H9 (cell line): Measurements from ENCODE around the gene KRT86. TPM values are rescaled to one million over a fixed set of nuclear protein-coding genes. Genes with fewer than 3 reads are reported as not detected.

Experiments used
- DNase-seq: peaks from one replicate; pipeline ENCODE4 v3.0.0-alpha.2; 2017
- H2AFZ ChIP-seq: one replicate; pipeline ENCODE4 v1.6.1; 2013; ENCODE audit warnings: mild to moderate bottlenecking, low read length, control low read depth, moderate library complexity
- H2AK5ac ChIP-seq: 2 replicates; pipeline ENCODE4 v1.6.1; 2013; ENCODE audit warnings: low read length, control low read depth, mixed read lengths; ENCODE audit not compliant: insufficient read length
- H2BK120ac ChIP-seq: one replicate; pipeline ENCODE4 v1.6.1; 2013; ENCODE audit warnings: low read depth, mild to moderate bottlenecking, low read length, control low read depth, inconsistent platforms; ENCODE audit not compliant: poor library complexity, severe bottlenecking
- H2BK12ac ChIP-seq: 2 replicates; pipeline ENCODE4 v1.6.1; 2013; ENCODE audit warnings: low read length, control low read depth, mixed read lengths, low read depth; ENCODE audit not compliant: insufficient read length
- H2BK15ac ChIP-seq: 2 replicates; pipeline ENCODE4 v1.6.1; 2013; ENCODE audit warnings: low read depth, low read length, control low read depth
- H2BK20ac ChIP-seq: one replicate; pipeline ENCODE4 v1.6.1; 2013; ENCODE audit warnings: low read depth, mild to moderate bottlenecking, low read length, control low read depth, inconsistent platforms; ENCODE audit not compliant: poor library complexity, severe bottlenecking
- H2BK5ac ChIP-seq: 2 replicates; pipeline ENCODE4 v1.6.1; 2013; ENCODE audit warnings: low read length, control low read depth, mixed read lengths; ENCODE audit not compliant: insufficient read length
- H3K14ac ChIP-seq: 2 replicates; pipeline ENCODE4 v1.6.1; 2013; ENCODE audit warnings: low read length, control low read depth; ENCODE audit not compliant: insufficient read depth
- H3K18ac ChIP-seq: 2 replicates; pipeline ENCODE4 v1.6.1; 2013; ENCODE audit warnings: low read depth, mild to moderate bottlenecking, mixed read lengths, low read length, control low read depth; ENCODE audit not compliant: insufficient read length
- H3K23ac ChIP-seq: 2 replicates; pipeline ENCODE4 v1.6.1; 2013; ENCODE audit warnings: low read length, control low read depth, mixed read lengths, low read depth; ENCODE audit not compliant: insufficient read length
- H3K23me2 ChIP-seq: 2 replicates; pipeline ENCODE4 v1.6.1; 2013; ENCODE audit warnings: low read depth, mild to moderate bottlenecking, mixed read lengths, low read length, control low read depth; ENCODE audit not compliant: insufficient read length, poor library complexity, severe bottlenecking
- H3K27ac ChIP-seq: 2 replicates; pipeline ENCODE4 v1.5.1; 2013; ENCODE audit warnings: low read length, control low read depth, mixed read lengths, low read depth; ENCODE audit not compliant: insufficient read length
- H3K27me3 ChIP-seq: 2 replicates; pipeline ENCODE4 v1.6.1; 2013; ENCODE audit warnings: low read length, control low read depth, inconsistent platforms; ENCODE audit not compliant: insufficient read depth
- H3K4ac ChIP-seq: 2 replicates; pipeline ENCODE4 v1.6.1; 2013; ENCODE audit warnings: low read depth, mild to moderate bottlenecking, control low read depth, inconsistent platforms, low read length, moderate library complexity
- H3K4me1 ChIP-seq: 2 replicates; pipeline ENCODE4 v1.6.1; 2013; ENCODE audit warnings: low read length, control low read depth, inconsistent platforms; ENCODE audit not compliant: insufficient read depth
- H3K4me2 ChIP-seq: 2 replicates; pipeline ENCODE4 v1.6.1; 2013; ENCODE audit warnings: low read length, control low read depth, mixed read lengths; ENCODE audit not compliant: insufficient read length, insufficient read depth
- H3K56ac ChIP-seq: 2 replicates; pipeline ENCODE4 v1.6.1; 2013; ENCODE audit warnings: low read depth, mild to moderate bottlenecking, mixed read lengths, low read length, control low read depth; ENCODE audit not compliant: insufficient read length
- H3K79me1 ChIP-seq: 2 replicates; pipeline ENCODE4 v1.6.1; 2013; ENCODE audit warnings: low read depth, mild to moderate bottlenecking, moderate library complexity, low read length, control low read depth, inconsistent platforms; ENCODE audit not compliant: insufficient read depth, poor library complexity, severe bottlenecking
- H3K79me2 ChIP-seq: 2 replicates; pipeline ENCODE4 v1.6.1; 2013; ENCODE audit warnings: low read length, control low read depth, inconsistent platforms; ENCODE audit not compliant: insufficient read depth
- H3K9ac ChIP-seq: 2 replicates; pipeline ENCODE4 v1.6.1; 2013; ENCODE audit warnings: low read length, control low read depth, mixed read lengths; ENCODE audit not compliant: insufficient read length; ENCODE audit errors: extremely low read depth
- H3K9me3 ChIP-seq: one replicate; pipeline ENCODE4 v1.6.1; 2013; ENCODE audit warnings: low read depth, low read length, inconsistent platforms; ENCODE audit not compliant: control insufficient read depth
- H3T11ph ChIP-seq: one replicate; pipeline ENCODE4 v1.6.1; 2013; ENCODE audit warnings: mild to moderate bottlenecking, low read length, control low read depth, inconsistent platforms
- H4K20me1 ChIP-seq: one replicate; pipeline ENCODE4 v1.6.1; 2013; ENCODE audit not compliant: control insufficient read depth, insufficient read length, insufficient read depth
- H4K5ac ChIP-seq: 2 replicates; pipeline ENCODE4 v1.6.1; 2013; ENCODE audit warnings: low read depth, mild to moderate bottlenecking, mixed read lengths, low read length, control low read depth; ENCODE audit not compliant: insufficient read length
- H4K8ac ChIP-seq: replicated peaks from 2 replicates; pipeline ENCODE4 v1.6.1; 2013; ENCODE audit warnings: low read length, control low read depth, mixed read lengths, low read depth; ENCODE audit not compliant: insufficient read length
- H4K91ac ChIP-seq: 2 replicates; pipeline ENCODE4 v1.6.1; 2013; ENCODE audit warnings: low read depth, mild to moderate bottlenecking, moderate library complexity, mixed read lengths, low read length, control low read depth; ENCODE audit not compliant: insufficient read length
- H3K27ac Mint-ChIP-seq, 3 experiments: 2 replicates in 2 of 3; 3 replicates in 1 of 3; pipeline ENCODE4 v1.8.0; 2020 to 2021; ENCODE audit warnings: mixed read lengths in 3 of 3, mild to moderate bottlenecking in 1 of 3, moderate library complexity in 1 of 3
- H3K27me3 Mint-ChIP-seq: 2 replicates; pipeline ENCODE4 v1.8.0; 2021; ENCODE audit warnings: low read depth, mild to moderate bottlenecking, moderate library complexity, mixed read lengths
- H3K36me3 Mint-ChIP-seq, 3 experiments: 2 replicates in 2 of 3; 3 replicates in 1 of 3; pipeline ENCODE4 v1.8.0; 2020 to 2021; ENCODE audit warnings: low read depth in 3 of 3, mixed read lengths in 3 of 3; ENCODE audit not compliant: insufficient read depth in 1 of 3
- H3K4me1 Mint-ChIP-seq, 2 experiments: 2 replicates each; pipeline ENCODE4 v1.8.0; 2020; ENCODE audit warnings: mixed read lengths in 2 of 2
- H3K4me3 Mint-ChIP-seq, 2 experiments: 2 replicates in 1 of 2; 3 replicates in 1 of 2; pipeline ENCODE4 v1.8.0; 2020 to 2021; ENCODE audit warnings: mild to moderate bottlenecking in 2 of 2, mixed read lengths in 2 of 2, moderate library complexity in 1 of 2
- H3K9me3 Mint-ChIP-seq, 2 experiments: 2 replicates in 1 of 2; 3 replicates in 1 of 2; pipeline ENCODE4 v1.8.0; 2020; ENCODE audit warnings: mild to moderate bottlenecking in 2 of 2, mixed read lengths in 2 of 2, moderate library complexity in 1 of 2
- WGBS: extraction: QIAGEN DNeasy Blood & Tissue Kit; methylation state at CpG from one replicate; pipeline ENCODE4 v1.1.7; 2013; ENCODE audit warnings: missing lambda C conversion rate, low lambda C conversion rate, mixed read lengths; ENCODE audit not compliant: insufficient read length; ENCODE audit errors: extremely low coverage; 5-methylcytosine and 5-hydroxymethylcytosine counted together
- total RNA-seq: library from RNA; stranded (reverse); gene quantifications from 2 replicates; pipeline ENCODE4 v1.2.1, GENCODE V29; 2021
- TF ChIP-seq, protein P1 (sequence below): fragments of 200-600 bp; sonication (generic); conservative IDR thresholded peaks from 3 replicates; pipeline ENCODE4 v1.8.0; 2021; ENCODE audit warnings: antibody characterized with exemption, mild to moderate bottlenecking

The KRT86 gene
- total RNA-seq, 1 experiment from 2014 or later = not detected

DNA sequence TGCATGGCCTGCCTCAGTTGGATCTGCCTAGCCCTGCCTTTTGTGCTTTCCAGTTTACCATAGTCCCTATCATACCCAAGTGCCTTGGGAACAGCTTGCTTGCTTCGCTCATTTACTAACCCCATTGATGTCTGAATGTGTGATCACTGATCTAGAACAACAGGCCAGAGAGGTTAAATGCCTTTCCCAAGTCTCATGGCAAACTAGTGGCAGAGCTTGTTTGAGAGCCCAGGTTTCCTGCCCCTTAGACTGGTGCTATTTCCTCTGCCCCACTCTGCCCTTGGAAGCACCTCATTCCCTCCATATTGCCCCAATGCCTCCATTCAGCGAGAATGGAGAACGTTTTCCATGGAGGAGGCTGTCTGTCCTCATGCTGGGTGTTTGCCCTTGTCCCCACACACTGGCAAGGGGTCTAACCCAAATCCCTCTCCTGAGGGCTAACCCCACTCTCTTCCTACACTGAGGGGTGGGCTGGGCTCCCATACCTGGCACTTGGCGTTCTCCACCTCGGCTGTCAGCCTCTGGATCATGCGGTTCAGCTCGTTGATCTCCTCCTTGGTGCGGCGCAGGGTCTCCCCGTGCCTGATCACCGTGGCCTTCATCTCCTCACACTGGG is 21.6 kb upstream of the KRT86 start:
- DNase-seq = no peak
- Histone ChIP-seq H3T11ph (no peak overlapping the region), H2BK5ac (no peak overlapping the region), H3K23ac (no peak overlapping the region), H3K79me2 (no peaks in the 10 kb centered on the region), H3K9ac (no peak overlapping the region), H2BK15ac (no peak overlapping the region), H3K9me3 (no peaks in the 10 kb centered on the region), H3K23me2 (no peaks in the 10 kb centered on the region), H4K20me1 (no peaks in the 10 kb centered on the region), H3K27ac (no peak overlapping the region), H3K56ac (no peak overlapping the region), H3K4ac (no peak overlapping the region), H2BK120ac (no peak overlapping the region), H2AFZ (no peak overlapping the region), H3K14ac (no peak overlapping the region), H3K79me1 (no peaks in the 10 kb centered on the region), H4K8ac (no peak overlapping the region), H3K27me3 (no peaks in the 10 kb centered on the region; the same call in 1 of the 2 replicates), H4K5ac (no peak overlapping the region), H2BK12ac (no peak overlapping the region), H3K4me1 (no peaks in the 10 kb centered on the region), H2AK5ac (no peak overlapping the region), H4K91ac (no peak overlapping the region), H3K18ac (no peak overlapping the region), H2BK20ac (no peak overlapping the region), H3K4me2 (no peak overlapping the region)
- Mint-ChIP-seq H3K4me1 (peaks cover 22 to 27% of the 10 kb centered on the region in 2 experiments), H3K27me3 (peaks cover 88% of the 10 kb centered on the region), H3K9me3 (no peaks in the 10 kb centered on the region), H3K27ac (no peak overlapping the region), H3K36me3 (no peaks in the 10 kb centered on the region), H3K4me3 (no peak overlapping the region)
- no CpG with 5 or more reads among the region's 11 CpGs for whole genome bisulfite sequencing
- TF ChIP-seq, protein P1, sequence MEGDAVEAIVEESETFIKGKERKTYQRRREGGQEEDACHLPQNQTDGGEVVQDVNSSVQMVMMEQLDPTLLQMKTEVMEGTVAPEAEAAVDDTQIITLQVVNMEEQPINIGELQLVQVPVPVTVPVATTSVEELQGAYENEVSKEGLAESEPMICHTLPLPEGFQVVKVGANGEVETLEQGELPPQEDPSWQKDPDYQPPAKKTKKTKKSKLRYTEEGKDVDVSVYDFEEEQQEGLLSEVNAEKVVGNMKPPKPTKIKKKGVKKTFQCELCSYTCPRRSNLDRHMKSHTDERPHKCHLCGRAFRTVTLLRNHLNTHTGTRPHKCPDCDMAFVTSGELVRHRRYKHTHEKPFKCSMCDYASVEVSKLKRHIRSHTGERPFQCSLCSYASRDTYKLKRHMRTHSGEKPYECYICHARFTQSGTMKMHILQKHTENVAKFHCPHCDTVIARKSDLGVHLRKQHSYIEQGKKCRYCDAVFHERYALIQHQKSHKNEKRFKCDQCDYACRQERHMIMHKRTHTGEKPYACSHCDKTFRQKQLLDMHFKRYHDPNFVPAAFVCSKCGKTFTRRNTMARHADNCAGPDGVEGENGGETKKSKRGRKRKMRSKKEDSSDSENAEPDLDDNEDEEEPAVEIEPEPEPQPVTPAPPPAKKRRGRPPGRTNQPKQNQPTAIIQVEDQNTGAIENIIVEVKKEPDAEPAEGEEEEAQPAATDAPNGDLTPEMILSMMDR = no peak
